Sigmoid colon (tissue), 7 donors: ENCODE measurements around the gene DUSP11. TPM values are rescaled to one million over a fixed set of nuclear protein-coding genes. Genes with fewer than 3 reads are reported as not detected.
"Not testable (repeated sequence)": the region's sequence is repeated elsewhere in the genome, so short reads cannot be mapped to it uniquely, and the experiment has no call there.

Experiments
- DNase-seq: peaks from one replicate; pipeline ENCODE4 v3.0.0-alpha.2; 2019
- H3K27ac ChIP-seq, 4 donors: fragments of 200-600 bp; sonication (generic); one replicate each; pipeline ENCODE4 v1.5.1; 2016 to 2019; ENCODE audit warnings: mild to moderate bottlenecking in 1 of 4
- H3K27me3 ChIP-seq, 3 donors: fragments of 200-600 bp; sonication (generic); one replicate each; pipeline ENCODE4 v1.5.1; 2019; ENCODE audit warnings: mild to moderate bottlenecking in 1 of 3
- H3K36me3 ChIP-seq, 4 donors: fragments of 200-600 bp; sonication (generic); one replicate each; pipeline ENCODE4 v1.5.1; 2016 to 2019
- H3K4me1 ChIP-seq, 4 donors: fragments of 200-600 bp; sonication (generic); one replicate each; pipeline ENCODE4 v1.5.1; 2017 to 2019
- H3K4me3 ChIP-seq, 4 donors: fragments of 200-600 bp; sonication (generic); one replicate each; pipeline ENCODE4 v1.5.1; 2017 to 2019; ENCODE audit warnings: mild to moderate bottlenecking in 2 of 4, moderate library complexity in 1 of 4
- H3K9me3 ChIP-seq, 4 donors: fragments of 200-600 bp in 3 of 4; sonication (generic) in 3 of 4; one replicate each; pipeline versions ENCODE4 v1.5.1 to v1.6.1; 2013 to 2019
- CTCF ChIP-seq, 4 experiments: fragments of 450-650 bp in 3 of 4; fragments of 200-600 bp in 1 of 4; IDR thresholded peaks; one replicate each; pipeline ENCODE4 v1.5.1; 2016 to 2019; ENCODE audit warnings: antibody characterized with exemption in 4 of 4, mild to moderate bottlenecking in 3 of 4, moderate library complexity in 2 of 4
- EP300 ChIP-seq, 4 donors: sonication (generic); formaldehyde crosslinking; IDR thresholded peaks; one replicate each; pipeline ENCODE4 v1.6.1; 2017; ENCODE audit warnings: antibody characterized with exemption in 4 of 4
- POLR2A ChIP-seq, 2 donors: fragments of 450-650 bp; IDR thresholded peaks; one replicate each; pipeline ENCODE4 v1.6.1; 2016; ENCODE audit warnings: antibody characterized with exemption in 2 of 2, mild to moderate bottlenecking in 2 of 2, moderate library complexity in 2 of 2
- POLR2AphosphoS5 ChIP-seq, 4 donors: sonication (generic); formaldehyde crosslinking; IDR thresholded peaks; one replicate each; pipeline ENCODE4 v1.6.1; 2017; ENCODE audit warnings: antibody characterized with exemption in 4 of 4
- WGBS, 2 donors: extraction: QIAGEN DNeasy Blood & Tissue Kit; methylation state at CpG; one replicate each; pipeline ENCODE4 v1.1.7; 2013; 5-methylcytosine and 5-hydroxymethylcytosine counted together
- intact Hi-C: fragments of 100-400 bp; cut with DNase I; formaldehyde crosslinking; loops from one replicate; pipeline ENCODE4 v1.15.1; 2023
- polyA plus RNA-seq, 3 donors: library from polyadenylated mRNA; stranded (reverse); fragments of 200-250 nt; gene quantifications; one replicate each; pipeline ENCODE4 v1.2.3, GENCODE V29; 2013
- total RNA-seq, 4 donors: library from RNA; depleted of rRNA; stranded (reverse); fragments of >200 nt; gene quantifications; one replicate each; pipeline ENCODE4 v1.1.0, GENCODE V29; 2016
- donor health status: healthy with polysubstance abuse.
- donor health status: Bipolar disorder and iron deficiency.
- donor health status: healthy.

The DUSP11 gene
- total and polyA plus RNA-seq, 7 donors, result 12.9 to 34.7 (median 25.3) TPM

- intact Hi-C loops, result no loop called here
- Histone ChIP-seq H3K4me1 (no peaks in the 10 kb centered on the region), H3K27me3 (no peaks in the 10 kb centered on the region), H3K4me3 (no peak overlapping the region), H3K27ac (no peak overlapping the region), H3K36me3 (peaks cover 10 to 98% (median 39%) of the 10 kb centered on the region in 4 donors), H3K9me3 (no peaks in the 10 kb centered on the region)
- WGBS, 2 donors, result 97 to 99% methylated on average over 1 of the region's 1 CpG
- TF ChIP-seq CTCF (IDR thresholded peaks at IDR 0.05), result no peak
- no peak for TF ChIP-seq POLR2A (IDR thresholded peaks at IDR 0.05)
- no peak for TF ChIP-seq POLR2AphosphoS5 (IDR thresholded peaks at IDR 0.05)
- TF ChIP-seq EP300 (IDR thresholded peaks at IDR 0.05), result no peak
- DNase-seq, result no peak
These were observed 13.6 kb downstream of the DUSP11 start for GRCh38 chr2:73766349-73766748.

DNA sequence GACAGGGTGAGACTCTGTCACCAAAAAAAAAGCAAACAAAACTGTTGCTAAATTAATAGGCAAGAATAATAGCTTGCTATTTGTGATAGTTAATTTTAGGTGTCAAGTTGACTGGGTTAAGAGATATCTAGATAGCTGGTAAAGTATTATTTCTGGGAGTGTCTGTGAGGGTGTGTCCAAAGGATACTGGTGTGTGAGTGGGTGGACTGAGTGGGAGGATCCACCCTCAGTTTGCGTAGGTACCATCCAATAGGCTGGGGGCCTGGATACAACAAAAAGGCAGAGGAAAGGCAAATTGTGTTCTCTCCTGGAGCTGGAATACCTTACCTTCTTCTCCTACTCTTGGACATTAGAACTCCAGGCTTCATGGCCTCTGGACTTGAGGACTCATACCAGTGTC is 15.0 kb downstream of the DUSP11 start:
- no peak for DNase-seq
- no peaks in the 10 kb centered on the region for H3K27me3 ChIP-seq
- intact Hi-C loops, result no loop called here
- TF ChIP-seq POLR2AphosphoS5 (IDR thresholded peaks at IDR 0.05), result no peak
- TF ChIP-seq EP300 (IDR thresholded peaks at IDR 0.05), result no peak
- no peak for TF ChIP-seq CTCF (IDR thresholded peaks at IDR 0.05)
- TF ChIP-seq POLR2A (IDR thresholded peaks at IDR 0.05), result no peak
- H3K4me3 ChIP-seq, result no peak overlapping the region
- H3K9me3 ChIP-seq, result no peaks in the 10 kb centered on the region
- WGBS, 2 donors, result 98% methylated on average over 1 of the region's 1 CpG
- no peak overlapping the region for H3K27ac ChIP-seq
- H3K36me3 ChIP-seq, result peaks cover 10 to 99% (median 43%) of the 10 kb centered on the region in 4 donors
- H3K4me1 ChIP-seq, result peaks cover 0 to 3% (median 1%) of the 10 kb centered on the region in 4 donors

- DNase-seq, result no peak
- 92 to 95% methylated on average over 1 of the region's 1 CpG for WGBS, 2 donors
These were observed 17.3 kb downstream of the DUSP11 start for GRCh38 chr2:73762571-73762970.

DNA sequence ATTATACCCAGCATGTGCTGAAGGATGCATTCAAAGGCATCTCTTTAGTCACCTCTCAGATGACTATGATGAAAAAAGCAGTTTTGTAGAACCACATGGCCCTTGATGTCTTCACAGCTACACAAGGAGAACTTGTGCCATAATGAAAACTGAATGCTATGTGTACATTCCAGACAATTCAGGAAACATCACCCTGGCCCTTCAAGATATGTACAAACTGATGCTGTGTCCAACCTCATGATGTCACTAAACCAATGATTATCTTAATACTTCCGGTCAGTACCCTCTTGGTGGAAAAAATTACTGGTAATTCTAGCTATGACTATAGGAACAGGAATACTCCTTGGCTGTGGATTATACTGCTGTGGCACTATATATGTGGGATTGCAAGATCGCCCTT is 20.0 kb downstream of the DUSP11 start:
- 94 to 95% methylated on average over 2 of the region's 2 CpGs for WGBS, 2 donors
- no peaks in the 10 kb centered on the region for H3K27me3 ChIP-seq
- intact Hi-C loops, result no loop called here
- H3K36me3 ChIP-seq, result peaks cover 8 to 75% (median 26%) of the 10 kb centered on the region in 4 donors
- no peak overlapping the region for H3K4me3 ChIP-seq
- TF ChIP-seq POLR2AphosphoS5 (IDR thresholded peaks at IDR 0.05) (no peak), CTCF (IDR thresholded peaks at IDR 0.05) (no peak), EP300 (IDR thresholded peaks at IDR 0.05) (no peak), POLR2A (IDR thresholded peaks at IDR 0.05) (no peak)
- H3K4me1 ChIP-seq, result peaks cover 0 to 14% (median 12%) of the 10 kb centered on the region in 4 donors
- peak overlapping the region in 1 of 4 donors; percentile 8 for H3K27ac ChIP-seq
- DNase-seq, result no peak
- H3K9me3 ChIP-seq, result no peaks in the 10 kb centered on the region

More at GRCh38 chr2:73762571-73762970, 17.3 kb downstream of the DUSP11 start:
- intact Hi-C loops, result no loop called here
- Histone ChIP-seq H3K4me3 (no peak overlapping the region), H3K9me3 (no peaks in the 10 kb centered on the region), H3K27ac (no peak overlapping the region), H3K27me3 (no peaks in the 10 kb centered on the region), H3K4me1 (peaks cover 0 to 14% (median 12%) of the 10 kb centered on the region in 4 donors), H3K36me3 (peaks cover 0 to 81% (median 31%) of the 10 kb centered on the region in 4 donors)
- TF ChIP-seq CTCF (IDR thresholded peaks at IDR 0.05) (no peak), POLR2AphosphoS5 (IDR thresholded peaks at IDR 0.05) (no peak), EP300 (IDR thresholded peaks at IDR 0.05) (no peak), POLR2A (IDR thresholded peaks at IDR 0.05) (no peak)

DNA sequence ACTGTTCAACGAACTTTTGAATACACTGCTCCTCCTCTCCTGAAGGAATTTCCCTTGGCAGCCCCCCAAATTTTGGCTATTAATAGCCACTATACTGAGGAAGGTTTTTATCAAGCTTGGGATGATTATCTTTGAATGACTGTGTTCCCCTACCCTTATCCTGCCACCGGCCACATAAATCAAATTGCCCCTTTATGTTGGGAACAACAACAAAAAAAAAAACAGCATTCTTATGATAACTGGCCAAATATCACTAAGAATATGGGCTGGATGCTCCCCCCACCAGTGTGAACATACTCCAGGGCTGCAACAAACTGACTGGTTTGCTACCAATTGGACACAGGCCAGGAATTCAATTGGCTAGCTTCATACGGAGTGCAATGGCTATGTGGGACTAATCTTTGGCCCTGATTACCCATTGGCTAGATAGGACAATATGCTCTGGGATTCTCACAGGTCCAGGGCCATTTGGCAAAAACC is 20.6 kb downstream of the DUSP11 start:
- Histone ChIP-seq H3K4me3 (no peak overlapping the region), H3K27me3 (no peaks in the 10 kb centered on the region), H3K36me3 (peaks cover 9 to 75% (median 22%) of the 10 kb centered on the region in 4 donors), H3K9me3 (no peaks in the 10 kb centered on the region), H3K4me1 (peaks cover 0 to 14% (median 12%) of the 10 kb centered on the region in 4 donors), H3K27ac (peak overlapping the region in 1 of 4 donors; percentile 8)
- TF ChIP-seq POLR2A (IDR thresholded peaks at IDR 0.05) (no peak), CTCF (IDR thresholded peaks at IDR 0.05) (no peak), POLR2AphosphoS5 (IDR thresholded peaks at IDR 0.05) (peak in 1 of 4 donors; percentile 6), EP300 (IDR thresholded peaks at IDR 0.05) (no peak)
- intact Hi-C loops, result no loop called here
- no peak for DNase-seq
- 42 to 58% methylated on average over 3 of the region's 3 CpGs for WGBS, 2 donors

- WGBS, 2 donors, result 97 to 98% methylated on average over 7 of the region's 7 CpGs
- intact Hi-C loops, DNase-seq, H3K27me3 ChIP-seq, H3K4me3 ChIP-seq, H3K27ac ChIP-seq, H3K4me1 ChIP-seq, H3K9me3 ChIP-seq: not testable (repeated sequence)
- H3K36me3 ChIP-seq, result peaks cover 3 to 71% (median 11%) of the 10 kb centered on the region in 4 donors
These were observed 25.6 kb downstream of the DUSP11 start for GRCh38 chr2:73754332-73754731.
